NCI-H1092 (cell line): ENCODE data around the gene GRIK4.
"Not testable (repeated sequence)": the region's sequence is repeated elsewhere in the genome, so short reads cannot be mapped to it uniquely, and the experiment has no call there.

Source experiments
- DNase-seq: peaks from one replicate; lab custom pipeline; 2025; lab: John Stamatoyannopoulos, UW

GRIK4 gene

GRCh38 chr11:120511116-120511819, at the start of gene GRIK4:
Gene GRIK4 (plus strand): TSS chr11:120511748. CDS start chr11:120660319, 148,571 bp downstream.
- peak; percentile 72 for DNase-seq

GRCh38 chr11:120462825-120463224, 48.7 kb upstream of the GRIK4 start:
- no peak for DNase-seq

- no peak for DNase-seq
Observed at GRCh38 chr11:120465921-120466534, 45.5 kb upstream of the GRIK4 start.

- DNase-seq, result no peak
Observed at GRCh38 chr11:120467627-120468026, 43.9 kb upstream of the GRIK4 start.

GRCh38 chr11:120471131-120471530, 40.4 kb upstream of the GRIK4 start:
- no peak for DNase-seq

GRCh38 chr11:120471994-120472393, 39.6 kb upstream of the GRIK4 start:
- no peak for DNase-seq

GRCh38 chr11:120473503-120473902, 38.0 kb upstream of the GRIK4 start:
- no peak for DNase-seq

GRCh38 chr11:120482149-120482548, 29.4 kb upstream of the GRIK4 start:
- no peak for DNase-seq

- DNase-seq, result no peak
Observed at GRCh38 chr11:120484722-120485121, 26.8 kb upstream of the GRIK4 start.

GRCh38 chr11:120486138-120486537, 25.4 kb upstream of the GRIK4 start:
- DNase-seq, result no peak

GRCh38 chr11:120489799-120490198, 21.7 kb upstream of the GRIK4 start:
- no peak for DNase-seq

GRCh38 chr11:120492486-120492885, 19.1 kb upstream of the GRIK4 start:
- DNase-seq, result no peak

GRCh38 chr11:120494595-120494994, 17.0 kb upstream of the GRIK4 start:
- no peak for DNase-seq

GRCh38 chr11:120499088-120499487, 12.5 kb upstream of the GRIK4 start:
- DNase-seq, result no peak

- DNase-seq, result no peak
Observed at GRCh38 chr11:120499859-120500258, 11.7 kb upstream of the GRIK4 start.

- DNase-seq, result no peak
Observed at GRCh38 chr11:120500414-120501071, 11.0 kb upstream of the GRIK4 start.

GRCh38 chr11:120501440-120501839, 10.1 kb upstream of the GRIK4 start:
- no peak for DNase-seq

- no peak for DNase-seq
Observed at GRCh38 chr11:120501976-120502755, 9.4 kb upstream of the GRIK4 start.

- DNase-seq, result not testable (repeated sequence)
Observed at GRCh38 chr11:120503529-120503928, 8.0 kb upstream of the GRIK4 start.

- DNase-seq, result no peak
Observed at GRCh38 chr11:120505801-120506425, 5.6 kb upstream of the GRIK4 start.

GRCh38 chr11:120509346-120510053, 2.0 kb upstream of the GRIK4 start:
- no peak for DNase-seq
